SU-DHL-6 (cell line): ENCODE results near the gene TAS2R60.

ENCODE experiments used
- H2AFZ ChIP-seq: fragments of 200-600 bp; sonication (generic); 2 replicates; pipeline ENCODE4 v1.6.1; 2014; ENCODE audit warnings: low read depth, mild to moderate bottlenecking, moderate library complexity, mixed read lengths, antibody characterized with exemption, low read length; ENCODE audit not compliant: severe bottlenecking
- H3F3A ChIP-seq: fragments of 200-600 bp; shearing (Covaris generic); 2 replicates; pipeline ENCODE4 v1.6.0; 2016; ENCODE audit warnings: antibody characterized with exemption, mild to moderate bottlenecking; ENCODE audit not compliant: insufficient read depth
- H3K27ac ChIP-seq: fragments of 200-600 bp; sonication (generic); 2 replicates; pipeline ENCODE4 v1.5.1; 2016; ENCODE audit warnings: low read depth, mild to moderate bottlenecking, low read length, moderate library complexity, mixed read lengths
- H3K27me3 ChIP-seq: fragments of 200-600 bp; sonication (generic), shearing (Covaris generic); 2 replicates; pipeline ENCODE4 v1.6.0; 2014; ENCODE audit warnings: mild to moderate bottlenecking, low read length
- H3K36me3 ChIP-seq: fragments of 200-600 bp; sonication (generic); 2 replicates; pipeline ENCODE4 v1.6.1; 2014; ENCODE audit warnings: mild to moderate bottlenecking, low read length, mixed read lengths
- H3K4me2 ChIP-seq: fragments of 300-600, 200-600 bp; shearing (Covaris generic), sonication (generic); 2 replicates; pipeline ENCODE4 v1.6.0; 2014; ENCODE audit warnings: low read length, low read depth, mild to moderate bottlenecking; ENCODE audit not compliant: poor library complexity, severe bottlenecking
- H3K4me3 ChIP-seq: fragments of 200-600 bp; sonication (generic); 2 replicates; pipeline ENCODE4 v1.5.1; 2014; ENCODE audit warnings: antibody characterized with exemption, low read length, mild to moderate bottlenecking, mixed read lengths; ENCODE audit not compliant: insufficient read depth, poor library complexity, severe bottlenecking
- H3K79me2 ChIP-seq: fragments of 200-600 bp; sonication (generic); 2 replicates; pipeline ENCODE4 v1.6.1; 2014; ENCODE audit warnings: mild to moderate bottlenecking, low read length, moderate library complexity; ENCODE audit not compliant: insufficient read depth
- H3K9ac ChIP-seq: fragments of 200-600 bp; sonication (generic); 2 replicates; pipeline ENCODE4 v1.7.0; 2014; ENCODE audit warnings: mild to moderate bottlenecking, low read length
- H3K9me2 ChIP-seq: fragments of 200-600 bp; sonication (generic); replicated peaks from 2 replicates; pipeline ENCODE4 v1.6.1; 2014; ENCODE audit warnings: low read length; ENCODE audit not compliant: insufficient read depth
- H3K9me3 ChIP-seq: fragments of 200-600 bp; sonication (generic); 2 replicates; pipeline ENCODE4 v1.6.1; 2014; ENCODE audit warnings: low read length, mixed read lengths; ENCODE audit not compliant: insufficient read depth
- H4K20me1 ChIP-seq: fragments of 200-600 bp; sonication (generic); 2 replicates; pipeline ENCODE4 v1.6.1; 2014; ENCODE audit warnings: low read depth, mild to moderate bottlenecking, antibody characterized with exemption, low read length, moderate library complexity, mixed read lengths
- EZH2phosphoT487 ChIP-seq: fragments of 200-600 bp; sonication (generic), shearing (Covaris generic); conservative IDR thresholded peaks from 2 replicates; pipeline ENCODE4 v1.6.1; 2018; ENCODE audit warnings: mild to moderate bottlenecking, antibody characterized with exemption, low read length, moderate library complexity, mixed read lengths
- TF ChIP-seq, protein P1 (sequence below): fragments of 200-600 bp; sonication (generic); IDR thresholded peaks from one replicate; pipeline ENCODE4 v1.5.1; 2017; ENCODE audit warnings: antibody characterized with exemption, mild to moderate bottlenecking, low read length, moderate library complexity; ENCODE audit not compliant: insufficient read depth, poor library complexity, severe bottlenecking

TAS2R60 gene

DNA sequence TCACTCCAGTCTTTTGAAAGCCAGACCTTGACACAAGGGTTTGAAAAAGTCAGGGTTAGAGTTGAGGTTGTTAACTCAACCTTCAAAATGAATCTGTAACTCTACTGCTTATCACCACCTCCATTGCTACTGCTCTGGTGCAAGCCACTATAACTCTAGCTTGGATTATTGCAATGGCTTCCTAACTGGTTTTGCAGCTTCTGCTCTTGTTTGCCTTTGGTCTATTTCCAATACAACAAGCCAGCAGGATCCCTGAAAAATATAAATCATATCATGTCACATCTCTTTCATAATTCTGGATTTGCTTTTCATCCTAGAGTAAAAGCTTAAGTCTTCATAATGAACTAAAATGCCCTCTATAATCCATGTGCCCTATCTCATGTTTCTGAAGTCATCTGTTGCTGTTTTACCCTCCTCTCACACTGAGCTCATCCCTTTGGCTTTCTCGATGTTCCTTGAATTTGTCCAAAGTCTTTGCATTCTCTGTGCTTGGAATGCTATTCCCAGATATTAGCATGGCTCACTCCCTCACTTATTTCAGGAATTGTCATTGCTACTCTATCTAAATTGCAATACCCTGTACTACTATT lies 10.9 kb downstream of the TAS2R60 start:
- Histone ChIP-seq H3K27ac (no peak overlapping the region), H3K79me2 (no peaks in the 10 kb centered on the region), H3K9me3 (no peaks in the 10 kb centered on the region), H3K4me3 (no peak overlapping the region), H3K36me3 (no peaks in the 10 kb centered on the region), H2AFZ (no peak overlapping the region), H3K27me3 (peaks cover 6% of the 10 kb centered on the region; the same call in 1 of the 2 replicates), H3K9me2 (no peaks in the 10 kb centered on the region), H3K4me2 (no peak overlapping the region), H3F3A (no peaks in the 10 kb centered on the region), H4K20me1 (no peaks in the 10 kb centered on the region), H3K9ac (no peak overlapping the region)
- no peak for TF ChIP-seq EZH2phosphoT487
- TF ChIP-seq, protein P1, sequence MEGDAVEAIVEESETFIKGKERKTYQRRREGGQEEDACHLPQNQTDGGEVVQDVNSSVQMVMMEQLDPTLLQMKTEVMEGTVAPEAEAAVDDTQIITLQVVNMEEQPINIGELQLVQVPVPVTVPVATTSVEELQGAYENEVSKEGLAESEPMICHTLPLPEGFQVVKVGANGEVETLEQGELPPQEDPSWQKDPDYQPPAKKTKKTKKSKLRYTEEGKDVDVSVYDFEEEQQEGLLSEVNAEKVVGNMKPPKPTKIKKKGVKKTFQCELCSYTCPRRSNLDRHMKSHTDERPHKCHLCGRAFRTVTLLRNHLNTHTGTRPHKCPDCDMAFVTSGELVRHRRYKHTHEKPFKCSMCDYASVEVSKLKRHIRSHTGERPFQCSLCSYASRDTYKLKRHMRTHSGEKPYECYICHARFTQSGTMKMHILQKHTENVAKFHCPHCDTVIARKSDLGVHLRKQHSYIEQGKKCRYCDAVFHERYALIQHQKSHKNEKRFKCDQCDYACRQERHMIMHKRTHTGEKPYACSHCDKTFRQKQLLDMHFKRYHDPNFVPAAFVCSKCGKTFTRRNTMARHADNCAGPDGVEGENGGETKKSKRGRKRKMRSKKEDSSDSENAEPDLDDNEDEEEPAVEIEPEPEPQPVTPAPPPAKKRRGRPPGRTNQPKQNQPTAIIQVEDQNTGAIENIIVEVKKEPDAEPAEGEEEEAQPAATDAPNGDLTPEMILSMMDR, result no peak

DNA sequence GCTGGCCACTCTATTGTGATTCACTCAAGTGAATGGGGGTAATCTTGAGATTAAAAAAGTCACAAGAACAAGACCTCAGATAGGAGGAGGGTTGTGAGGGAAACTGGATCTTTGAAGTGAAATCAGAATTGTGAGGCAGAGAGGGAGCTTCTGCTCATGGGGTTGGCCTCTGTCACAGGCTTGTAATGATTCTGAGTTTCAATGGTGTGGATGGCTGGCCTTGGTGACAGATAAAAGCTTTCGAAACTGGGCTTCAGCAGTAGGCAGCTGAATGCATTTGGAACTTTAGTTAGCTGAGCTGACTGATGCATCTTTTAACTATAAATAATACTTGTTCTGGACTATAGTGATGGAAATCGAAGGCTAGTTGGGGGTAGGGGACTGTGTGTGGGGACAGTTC lies 12.2 kb downstream of the TAS2R60 start:
- H3K4me3 ChIP-seq, result no peak overlapping the region

DNA sequence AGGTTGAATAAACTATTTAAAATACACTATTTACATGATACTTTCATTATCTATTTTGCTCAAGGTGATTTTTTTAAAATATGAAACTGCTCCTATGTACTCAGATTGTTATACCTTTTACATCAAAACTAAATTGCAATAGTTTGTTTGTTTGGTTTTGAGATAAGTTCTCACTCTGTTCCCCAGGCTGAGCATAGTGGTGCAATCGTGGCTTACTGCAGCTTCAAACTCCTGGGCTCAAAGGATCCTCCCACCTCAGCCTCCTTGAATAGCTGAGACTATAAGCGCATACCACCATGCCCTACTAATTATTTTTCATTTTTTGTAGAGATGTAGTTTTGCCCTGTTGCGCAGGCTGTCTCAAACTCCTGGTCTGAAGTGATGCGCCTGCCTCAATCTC lies 12.7 kb downstream of the TAS2R60 start:
- H3K4me2 ChIP-seq, result no peak overlapping the region
- no peaks in the 10 kb centered on the region for H3K79me2 ChIP-seq
- no peak overlapping the region for H3K4me3 ChIP-seq
- H3K27ac ChIP-seq, result no peak overlapping the region
- H3K9me3 ChIP-seq, result no peaks in the 10 kb centered on the region
- H2AFZ ChIP-seq, result no peak overlapping the region
- peaks cover 6% of the 10 kb centered on the region; the same call in 1 of the 2 replicates for H3K27me3 ChIP-seq
- no peak overlapping the region for H3K9ac ChIP-seq
- no peaks in the 10 kb centered on the region for H3K9me2 ChIP-seq
- H3K36me3 ChIP-seq, result no peaks in the 10 kb centered on the region
- no peak for TF ChIP-seq EZH2phosphoT487
- TF ChIP-seq, protein P1, result no peak
- no peaks in the 10 kb centered on the region for H4K20me1 ChIP-seq
- H3F3A ChIP-seq, result no peaks in the 10 kb centered on the region

More for the DNA sequence above, 12.2 kb downstream of the TAS2R60 start:
- Histone ChIP-seq H3K36me3 (no peaks in the 10 kb centered on the region), H3K27ac (no peak overlapping the region), H3K9me2 (no peaks in the 10 kb centered on the region), H3K9me3 (no peaks in the 10 kb centered on the region), H4K20me1 (no peaks in the 10 kb centered on the region), H3K27me3 (peaks cover 6% of the 10 kb centered on the region; the same call in 1 of the 2 replicates), H3K9ac (no peak overlapping the region), H3K4me2 (no peak overlapping the region), H2AFZ (no peak overlapping the region), H3K79me2 (no peaks in the 10 kb centered on the region), H3F3A (no peaks in the 10 kb centered on the region)
- no peak for TF ChIP-seq EZH2phosphoT487
- TF ChIP-seq, protein P1, result no peak
